Rectal smooth muscle tissue (tissue), 1 donor: ENCODE results near the gene FGGY.
"Not testable (repeated sequence)": the region's sequence is repeated elsewhere in the genome, so short reads cannot be mapped to it uniquely, and the experiment has no call there.

Source experiments
- H3K27ac ChIP-seq: one replicate; pipeline ENCODE4 v1.7.0; 2013; ENCODE audit warnings: low read depth, low read length, inconsistent platforms
- H3K27me3 ChIP-seq: one replicate; pipeline ENCODE4 v1.7.0; 2013; ENCODE audit warnings: low read length; ENCODE audit not compliant: control insufficient read depth, insufficient read depth
- H3K36me3 ChIP-seq: one replicate; pipeline ENCODE4 v1.7.0; 2013; ENCODE audit warnings: low read length; ENCODE audit not compliant: control insufficient read depth, insufficient read depth
- H3K4me1 ChIP-seq: one replicate; pipeline ENCODE4 v1.7.0; 2013; ENCODE audit warnings: low read length; ENCODE audit not compliant: control insufficient read depth, insufficient read depth
- H3K4me3 ChIP-seq: one replicate; pipeline ENCODE4 v1.7.0; 2013; ENCODE audit warnings: low read length
- H3K9ac ChIP-seq: one replicate; pipeline ENCODE4 v1.7.0; 2013; ENCODE audit warnings: low read length

Gene FGGY

GRCh38 chr1:59643526-59643925, 346.6 kb downstream of the FGGY start:
- Histone ChIP-seq H3K4me3 (no peak overlapping the region), H3K36me3 (no peaks in the 10 kb centered on the region), H3K27ac (no peak overlapping the region), H3K27me3 (no peaks in the 10 kb centered on the region), H3K4me1 (no peaks in the 10 kb centered on the region), H3K9ac (no peak overlapping the region)

GRCh38 chr1:59645893-59646292, 349.0 kb downstream of the FGGY start:
- no peaks in the 10 kb centered on the region for H3K4me1 ChIP-seq
- no peaks in the 10 kb centered on the region for H3K36me3 ChIP-seq
- H3K27ac ChIP-seq, result no peak overlapping the region
- no peak overlapping the region for H3K9ac ChIP-seq
- H3K4me3 ChIP-seq, result no peak overlapping the region
- no peaks in the 10 kb centered on the region for H3K27me3 ChIP-seq

GRCh38 chr1:59653142-59653958, 356.5 kb downstream of the FGGY start:
- H3K9ac ChIP-seq, H3K4me3 ChIP-seq, H3K4me1 ChIP-seq, H3K36me3 ChIP-seq, H3K27me3 ChIP-seq, H3K27ac ChIP-seq: not testable (repeated sequence)

DNA sequence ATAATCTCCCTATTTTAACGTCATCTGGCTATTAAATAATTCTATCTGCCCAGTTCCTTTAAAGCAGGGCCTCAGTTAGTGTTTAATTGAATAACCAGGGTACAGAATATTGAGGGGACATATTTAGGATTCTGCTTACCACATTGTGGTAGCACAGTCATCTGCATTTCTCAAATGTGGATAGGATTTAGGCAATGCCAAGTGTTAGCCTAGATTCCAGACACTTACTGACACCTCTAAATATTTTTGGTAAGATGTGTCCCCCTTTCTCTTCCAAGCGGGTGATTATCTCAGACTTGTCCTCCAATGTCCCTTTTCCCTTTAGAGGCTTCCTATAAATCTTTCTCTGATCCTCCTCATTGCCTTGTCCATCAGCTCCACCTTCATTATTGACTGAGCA, 357.1 kb downstream of the FGGY start:
- Histone ChIP-seq H3K9ac (no peak overlapping the region), H3K4me3 (no peak overlapping the region), H3K36me3 (no peaks in the 10 kb centered on the region), H3K4me1 (no peaks in the 10 kb centered on the region), H3K27me3 (no peaks in the 10 kb centered on the region), H3K27ac (no peak overlapping the region)

DNA sequence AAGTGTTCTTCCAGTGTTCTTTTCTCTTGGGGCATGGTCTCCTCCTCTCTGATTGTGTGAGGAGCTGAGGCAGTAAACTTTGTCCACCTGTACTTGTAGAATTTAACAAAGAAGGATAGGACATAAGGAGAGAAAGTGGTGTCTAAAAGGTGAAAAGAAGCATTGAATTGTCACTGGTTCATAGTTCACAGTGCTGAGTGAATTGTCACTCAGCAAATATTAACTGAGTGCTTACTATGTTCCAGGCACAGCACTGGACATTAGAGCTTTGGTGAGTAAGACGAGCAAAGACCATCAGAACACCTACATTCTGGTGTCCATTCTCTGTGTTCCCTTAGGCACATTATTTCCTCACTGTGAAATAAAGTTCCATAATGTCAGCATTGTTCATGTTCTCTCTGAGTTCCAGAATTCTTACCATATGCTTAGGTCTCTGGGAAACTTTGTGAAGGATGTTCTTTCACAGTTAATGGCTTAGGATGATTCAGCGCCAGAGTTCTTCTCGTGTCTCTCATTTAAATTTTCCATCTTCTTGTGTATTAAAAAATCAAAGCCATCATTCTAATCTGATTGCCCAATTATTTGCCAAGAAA, 361.1 kb downstream of the FGGY start:
- Histone ChIP-seq H3K9ac (no peak overlapping the region), H3K4me1 (no peaks in the 10 kb centered on the region), H3K4me3 (no peak overlapping the region), H3K36me3 (no peaks in the 10 kb centered on the region), H3K27me3 (no peaks in the 10 kb centered on the region), H3K27ac (no peak overlapping the region)

GRCh38 chr1:59664166-59664565, 367.3 kb downstream of the FGGY start:
- Histone ChIP-seq H3K27ac (no peak overlapping the region), H3K4me1 (no peaks in the 10 kb centered on the region), H3K27me3 (no peaks in the 10 kb centered on the region), H3K36me3 (no peaks in the 10 kb centered on the region), H3K9ac (no peak overlapping the region), H3K4me3 (no peak overlapping the region)

DNA sequence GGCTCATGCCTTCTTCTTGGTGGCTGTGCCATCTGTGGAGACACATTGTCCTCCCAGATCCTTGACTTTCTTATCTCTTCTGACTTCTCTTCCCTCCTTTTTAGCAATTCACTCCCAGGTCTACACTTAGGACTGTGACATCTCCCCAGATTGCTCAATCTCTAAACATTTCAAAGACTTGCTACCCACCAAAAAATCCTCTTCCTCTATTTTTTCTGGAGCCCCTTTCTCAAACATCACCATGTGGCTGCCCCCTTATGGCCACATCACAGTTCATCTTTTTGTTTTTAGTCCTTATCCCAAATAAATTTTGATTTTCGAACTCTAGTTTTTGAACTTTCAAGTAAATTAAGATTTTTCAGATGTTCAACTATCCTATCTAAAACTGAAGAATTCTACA, 369.2 kb downstream of the FGGY start:
- Histone ChIP-seq H3K36me3 (no peaks in the 10 kb centered on the region), H3K27me3 (no peaks in the 10 kb centered on the region), H3K4me3 (no peak overlapping the region)

DNA sequence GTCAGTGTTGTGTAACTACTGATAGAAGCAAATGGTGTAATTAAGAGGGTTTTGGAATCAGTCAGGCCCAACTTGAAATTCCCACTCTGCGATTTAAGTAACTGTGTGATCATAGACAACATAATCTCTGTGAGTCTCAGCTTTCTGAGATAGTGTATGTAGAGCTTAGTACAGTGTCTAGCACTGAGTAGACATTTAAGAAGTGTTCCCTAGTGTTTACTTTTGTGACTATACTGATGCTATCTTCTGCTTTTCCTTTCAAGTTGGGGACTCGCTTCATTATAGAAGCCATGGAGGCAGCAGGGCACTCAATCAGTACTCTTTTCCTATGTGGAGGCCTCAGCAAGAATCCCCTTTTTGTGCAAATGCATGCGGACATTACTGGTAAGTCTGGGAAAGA, 370.1 kb downstream of the FGGY start:
- Histone ChIP-seq H3K4me1 (peaks cover 4% of the 10 kb centered on the region), H3K27ac (no peak overlapping the region), H3K27me3 (no peaks in the 10 kb centered on the region), H3K36me3 (no peaks in the 10 kb centered on the region), H3K4me3 (no peak overlapping the region), H3K9ac (no peak overlapping the region)

More for the DNA sequence above, 369.2 kb downstream of the FGGY start:
- no peak overlapping the region for H3K27ac ChIP-seq
- H3K9ac ChIP-seq, result no peak overlapping the region
- H3K4me1 ChIP-seq, result peaks cover 4% of the 10 kb centered on the region

- Histone ChIP-seq H3K9ac (no peak overlapping the region), H3K36me3 (no peaks in the 10 kb centered on the region), H3K4me3 (no peak overlapping the region), H3K4me1 (peaks cover 19% of the 10 kb centered on the region), H3K27ac (peak overlapping the region; percentile 20), H3K27me3 (no peaks in the 10 kb centered on the region)
These were observed 372.9 kb downstream of the FGGY start for GRCh38 chr1:59669752-59670312.

DNA sequence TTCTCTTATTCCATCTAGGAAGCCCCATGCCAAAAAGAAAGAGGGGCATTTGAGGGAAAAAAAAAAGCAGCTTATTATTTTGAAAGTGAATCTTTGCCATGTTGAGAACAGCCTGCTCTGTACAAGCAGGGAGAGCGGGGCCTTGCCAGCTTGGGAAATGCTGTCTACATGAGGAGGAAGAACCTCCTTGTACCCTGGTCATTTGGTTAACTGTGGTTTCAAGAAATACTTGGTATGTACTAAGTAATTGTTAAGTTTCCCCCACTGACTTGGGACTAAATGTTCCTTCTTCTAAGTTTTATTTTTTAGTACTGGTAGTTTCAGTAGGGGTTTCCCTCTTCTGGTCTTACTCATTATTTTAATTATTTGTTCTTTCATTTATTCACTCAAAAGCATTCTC, 373.8 kb downstream of the FGGY start:
- Histone ChIP-seq H3K27me3 (no peaks in the 10 kb centered on the region), H3K27ac (peak overlapping the region; percentile 18), H3K9ac (no peak overlapping the region), H3K4me1 (peaks cover 23% of the 10 kb centered on the region), H3K4me3 (no peak overlapping the region), H3K36me3 (no peaks in the 10 kb centered on the region)

- Histone ChIP-seq H3K27ac (peak overlapping the region; percentile 18), H3K36me3 (no peaks in the 10 kb centered on the region), H3K4me3 (no peak overlapping the region), H3K9ac (no peak overlapping the region), H3K27me3 (no peaks in the 10 kb centered on the region), H3K4me1 (peaks cover 23% of the 10 kb centered on the region)
These were observed 374.4 kb downstream of the FGGY start for GRCh38 chr1:59671066-59671952.

GRCh38 chr1:59671953-59672305, 375.0 kb downstream of the FGGY start:
- no peaks in the 10 kb centered on the region for H3K36me3 ChIP-seq
- no peaks in the 10 kb centered on the region for H3K27me3 ChIP-seq
- H3K4me3 ChIP-seq, result no peak overlapping the region
- H3K27ac ChIP-seq, result no peak overlapping the region
- H3K4me1 ChIP-seq, result peaks cover 23% of the 10 kb centered on the region
- H3K9ac ChIP-seq, result no peak overlapping the region
